ENCODE results near the gene GDF11.

The GDF11 gene

GRCh38 chr12:55715833-55716581, 26.9 kb upstream of the GDF11 start, which contains the start of gene BLOC1S1 (continued):
- TF ChIP-seq PRDM2 (tag by site-specific recombination; IDR thresholded peaks at IDR 0.05; ENCODE audit: borderline replicate concordance) (no peak), PBX3 (CRISPR knock-in tag; IDR thresholded peaks at IDR 0.05) (no peak), ZNF184 (tag by site-specific recombination; IDR thresholded peaks at IDR 0.05) (peak; percentile 45; the same call in 1 of the 2 replicates), ZNF610 (tag by site-specific recombination; IDR thresholded peaks at IDR 0.05; ENCODE audit: borderline replicate concordance) (peak; percentile 95), MEIS1 (CRISPR knock-in tag; IDR thresholded peaks at IDR 0.05; ENCODE audit: borderline replicate concordance) (no peak), ZNF521 (tag by site-specific recombination; IDR thresholded peaks at IDR 0.05) (no peak), GLIS1 (tag by site-specific recombination; IDR thresholded peaks at IDR 0.05) (peak; percentile 80), ZNF155 (tag by site-specific recombination; IDR thresholded peaks at IDR 0.05) (no peak), ZNF19 (tag by site-specific recombination; IDR thresholded peaks at IDR 0.05; ENCODE audit: low read depth) (no peak), ZNF707 (tag by site-specific recombination; IDR thresholded peaks at IDR 0.05) (0 out of 2 replicates have a peak, but pooled peaks have one; percentile 37), ZNF645 (tag by site-specific recombination; IDR thresholded peaks at IDR 0.05) (0 out of 2 replicates have a peak, but pooled peaks have one; percentile 33), KLF7 (tag by site-specific recombination; IDR thresholded peaks at IDR 0.05; ENCODE audit: borderline replicate concordance) (peak; percentile 99), ZSCAN18 (tag by site-specific recombination; IDR thresholded peaks at IDR 0.05) (no peak), ZNF664 (tag by site-specific recombination; IDR thresholded peaks at IDR 0.05) (peak; percentile 51; the same call in 1 of the 2 replicates), ZNF423 (tag by site-specific recombination; IDR thresholded peaks at IDR 0.05) (peak; percentile 81), ZNF354C (tag by site-specific recombination; IDR thresholded peaks at IDR 0.05; ENCODE audit: borderline replicate concordance, low read depth) (no peak), ZNF121 (tag by site-specific recombination; IDR thresholded peaks at IDR 0.05) (no peak), ZNF639 (tag by site-specific recombination; IDR thresholded peaks at IDR 0.05) (peak; percentile 95), AEBP2 (tag by site-specific recombination; IDR thresholded peaks at IDR 0.05; ENCODE audit: borderline replicate concordance) (no peak), ZBTB48 (tag by site-specific recombination; IDR thresholded peaks at IDR 0.05) (peak; percentile 98), YY2 (tag by site-specific recombination; IDR thresholded peaks at IDR 0.05) (peak; percentile 76), SP2 (tag by site-specific recombination; IDR thresholded peaks at IDR 0.05) (peak; percentile 86), ZNF501 (tag by site-specific recombination; IDR thresholded peaks at IDR 0.05) (peak; percentile 97), ZNF223 (tag by site-specific recombination; IDR thresholded peaks at IDR 0.05) (no peak), ZNF214 (tag by site-specific recombination; IDR thresholded peaks at IDR 0.05; ENCODE audit: borderline replicate concordance) (no peak), SP3 (tag by site-specific recombination; IDR thresholded peaks at IDR 0.05) (peak; percentile 94), ZFP37 (tag by site-specific recombination; IDR thresholded peaks at IDR 0.05) (peak; percentile 94), ZBTB17 (tag by site-specific recombination; IDR thresholded peaks at IDR 0.05) (peak; percentile 92)
